Measurements from ENCODE around the gene SPHK2. TPM values are rescaled to one million over a fixed set of nuclear protein-coding genes. Genes with fewer than 3 reads are reported as not detected.

SPHK2 gene
- total RNA-seq, 2 donors from 2014 or later = 99.5 to 114 TPM

GRCh38 chr19:48619692-48620585 lies 633 bp downstream of the SPHK2 start:
- Histone ChIP-seq H3K9ac (ENCODE audit: extremely low read depth, low read length, poor library complexity, severe bottlenecking) (peak overlapping the region; percentile 100), H3K27ac (ENCODE audit: low read depth, low read length) (peak overlapping the region; percentile 95), H3K4me1 (ENCODE audit: control insufficient read depth, insufficient read depth, low read length) (peaks cover 19% of the 10 kb centered on the region), H3K9me3 (ENCODE audit: control insufficient read depth, low read length) (no peaks in the 10 kb centered on the region), H3K27me3 (ENCODE audit: control insufficient read depth, insufficient read depth, low read length, poor library complexity, severe bottlenecking) (no peaks in the 10 kb centered on the region), H3K4me3 (ENCODE audit: low read length) (peak overlapping the region; percentile 100), H3K36me3 (ENCODE audit: control insufficient read depth, insufficient read depth, low read length) (peaks cover 29% of the 10 kb centered on the region)
- peak overlapping the region; percentile 97 for H3K27ac Mint-ChIP-seq
- no peak for TF ChIP-seq CTCF (conservative IDR thresholded peaks at IDR 0.05)
- peaks cover 31% of the 10 kb centered on the region for H3K36me3 Mint-ChIP-seq (ENCODE audit: low read depth)
- peak; percentile 44 for DNase-seq
- H3K9me3 Mint-ChIP-seq = no peaks in the 10 kb centered on the region
- 20 to 32% methylated on average over 1 to 6 of the region's 6 CpGs for WGBS, 2 experiments (ENCODE audit: insufficient coverage in 1 of 2, insufficient read length in 1 of 2)
- H3K27me3 Mint-ChIP-seq (ENCODE audit: insufficient read depth) = no peaks in the 10 kb centered on the region
- H3K4me3 Mint-ChIP-seq = peak overlapping the region; percentile 99
- H3K4me1 Mint-ChIP-seq = peaks cover 30% of the 10 kb centered on the region

GRCh38 chr19:48623556-48624066 lies 4.3 kb downstream of the SPHK2 start:
- H3K4me1 ChIP-seq (ENCODE audit: control insufficient read depth, insufficient read depth, low read length) = peaks cover 9% of the 10 kb centered on the region
- no peaks in the 10 kb centered on the region for H3K27me3 ChIP-seq (ENCODE audit: control insufficient read depth, insufficient read depth, low read length, poor library complexity, severe bottlenecking)
- no peak for TF ChIP-seq CTCF (conservative IDR thresholded peaks at IDR 0.05)
- H3K9me3 Mint-ChIP-seq = no peaks in the 10 kb centered on the region
- peak overlapping the region; percentile 74 for H3K9ac ChIP-seq (ENCODE audit: extremely low read depth, low read length, poor library complexity, severe bottlenecking)
- H3K27ac Mint-ChIP-seq = peak overlapping the region; percentile 96
- H3K4me3 Mint-ChIP-seq = peak overlapping the region; percentile 89
- H3K36me3 ChIP-seq (ENCODE audit: control insufficient read depth, insufficient read depth, low read length) = peaks cover 10% of the 10 kb centered on the region
- WGBS, 2 experiments (ENCODE audit: insufficient coverage in 1 of 2, insufficient read length in 1 of 2) = 36 to 39% methylated on average over 8 of the region's 8 CpGs
- peak overlapping the region; percentile 98 for H3K27ac ChIP-seq (ENCODE audit: low read depth, low read length)
- H3K27me3 Mint-ChIP-seq (ENCODE audit: insufficient read depth) = no peaks in the 10 kb centered on the region
- peaks cover 8% of the 10 kb centered on the region for H3K36me3 Mint-ChIP-seq (ENCODE audit: low read depth)
- H3K9me3 ChIP-seq (ENCODE audit: control insufficient read depth, low read length) = no peaks in the 10 kb centered on the region
- H3K4me3 ChIP-seq (ENCODE audit: low read length) = peak overlapping the region; percentile 89
- H3K4me1 Mint-ChIP-seq = peaks cover 26% of the 10 kb centered on the region
- DNase-seq = no peak

GRCh38 chr19:48624067-48624594 lies 4.8 kb downstream of the SPHK2 start:
- 0 to 2% methylated on average over 9 to 40 of the region's 40 CpGs for WGBS, 2 experiments (ENCODE audit: insufficient coverage in 1 of 2, insufficient read length in 1 of 2)
- H3K36me3 Mint-ChIP-seq (ENCODE audit: low read depth) = peaks cover 11% of the 10 kb centered on the region
- peak overlapping the region; percentile 98 for H3K27ac ChIP-seq (ENCODE audit: low read depth, low read length)
- peaks cover 10% of the 10 kb centered on the region for H3K36me3 ChIP-seq (ENCODE audit: control insufficient read depth, insufficient read depth, low read length)
- peak overlapping the region; percentile 74 for H3K9ac ChIP-seq (ENCODE audit: extremely low read depth, low read length, poor library complexity, severe bottlenecking)
- no peaks in the 10 kb centered on the region for H3K9me3 ChIP-seq (ENCODE audit: control insufficient read depth, low read length)
- H3K4me1 ChIP-seq (ENCODE audit: control insufficient read depth, insufficient read depth, low read length) = peaks cover 9% of the 10 kb centered on the region
- H3K9me3 Mint-ChIP-seq = no peaks in the 10 kb centered on the region
- TF ChIP-seq CTCF (conservative IDR thresholded peaks at IDR 0.05) = no peak
- H3K4me1 Mint-ChIP-seq = peaks cover 26% of the 10 kb centered on the region
- H3K4me3 ChIP-seq (ENCODE audit: low read length) = peak overlapping the region; percentile 89
- H3K4me3 Mint-ChIP-seq = peak overlapping the region; percentile 89
- DNase-seq = peak; percentile 99
- H3K27ac Mint-ChIP-seq = peak overlapping the region; percentile 96
- H3K27me3 ChIP-seq (ENCODE audit: control insufficient read depth, insufficient read depth, low read length, poor library complexity, severe bottlenecking) = no peaks in the 10 kb centered on the region
- H3K27me3 Mint-ChIP-seq (ENCODE audit: insufficient read depth) = no peaks in the 10 kb centered on the region

Data from endodermal cell (in vitro differentiated cells).